PFSK-1 (cell line): ENCODE data around the gene TTC12.

Experiments
- FOXP2 ChIP-seq: optimal IDR thresholded peaks from 2 replicates; pipeline ENCODE3; 2011; ENCODE audit warnings: borderline replicate concordance, control low read depth, inconsistent platforms; ENCODE audit not compliant: insufficient read depth; ENCODE audit errors: extremely low read length, extremely low read depth
- POLR2AphosphoS5 ChIP-seq: IDR thresholded peaks from 2 replicates; pipeline ENCODE4 v1.6.1; 2012; ENCODE audit warnings: low read depth, mild to moderate bottlenecking, control low read depth, low read length, moderate library complexity
- SIN3A ChIP-seq: IDR thresholded peaks from 2 replicates; pipeline ENCODE4 v1.6.1; 2012; ENCODE audit warnings: mild to moderate bottlenecking, low read length, moderate library complexity, borderline replicate concordance; ENCODE audit not compliant: insufficient read depth
- TAF1 ChIP-seq: IDR thresholded peaks from 2 replicates; pipeline ENCODE4 v1.6.1; 2012; ENCODE audit warnings: low read length, control low read depth, borderline replicate concordance; ENCODE audit not compliant: insufficient read depth
- TF ChIP-seq, protein P1 (sequence below), 2 experiments: IDR thresholded peaks; 2 replicates each; pipeline versions ENCODE4 v1.6.1 to v1.8.0; 2011 to 2012; ENCODE audit warnings: low read depth in 2 of 2, low read length in 2 of 2, control low read depth in 1 of 2, inconsistent platforms in 1 of 2, mild to moderate bottlenecking in 1 of 2, moderate library complexity in 1 of 2; ENCODE audit not compliant: insufficient read depth in 1 of 2

Gene TTC12

DNA sequence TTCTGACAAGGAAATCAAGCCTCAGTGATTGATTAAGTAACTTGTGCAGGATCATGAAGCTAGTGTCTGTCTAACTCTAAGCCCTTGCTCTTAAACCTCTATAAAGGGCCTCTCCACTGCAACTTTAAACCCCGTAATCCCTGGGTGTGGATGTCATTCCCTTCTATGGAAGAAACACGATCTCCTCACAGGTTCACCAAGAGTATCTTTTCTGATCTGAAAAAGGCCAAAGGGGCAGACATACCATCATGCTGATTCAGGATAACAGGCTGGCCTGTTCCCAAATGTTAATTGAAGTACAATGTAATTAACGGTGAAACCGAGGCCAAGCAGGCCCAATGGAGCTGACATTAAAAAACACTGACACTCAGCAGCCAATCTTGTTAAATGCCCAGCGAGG, 17.1 kb downstream of the TTC12 start:
- TF ChIP-seq TAF1 (no peak), SIN3A (no peak), POLR2AphosphoS5 (no peak), FOXP2 (no peak)
- TF ChIP-seq, protein P1, sequence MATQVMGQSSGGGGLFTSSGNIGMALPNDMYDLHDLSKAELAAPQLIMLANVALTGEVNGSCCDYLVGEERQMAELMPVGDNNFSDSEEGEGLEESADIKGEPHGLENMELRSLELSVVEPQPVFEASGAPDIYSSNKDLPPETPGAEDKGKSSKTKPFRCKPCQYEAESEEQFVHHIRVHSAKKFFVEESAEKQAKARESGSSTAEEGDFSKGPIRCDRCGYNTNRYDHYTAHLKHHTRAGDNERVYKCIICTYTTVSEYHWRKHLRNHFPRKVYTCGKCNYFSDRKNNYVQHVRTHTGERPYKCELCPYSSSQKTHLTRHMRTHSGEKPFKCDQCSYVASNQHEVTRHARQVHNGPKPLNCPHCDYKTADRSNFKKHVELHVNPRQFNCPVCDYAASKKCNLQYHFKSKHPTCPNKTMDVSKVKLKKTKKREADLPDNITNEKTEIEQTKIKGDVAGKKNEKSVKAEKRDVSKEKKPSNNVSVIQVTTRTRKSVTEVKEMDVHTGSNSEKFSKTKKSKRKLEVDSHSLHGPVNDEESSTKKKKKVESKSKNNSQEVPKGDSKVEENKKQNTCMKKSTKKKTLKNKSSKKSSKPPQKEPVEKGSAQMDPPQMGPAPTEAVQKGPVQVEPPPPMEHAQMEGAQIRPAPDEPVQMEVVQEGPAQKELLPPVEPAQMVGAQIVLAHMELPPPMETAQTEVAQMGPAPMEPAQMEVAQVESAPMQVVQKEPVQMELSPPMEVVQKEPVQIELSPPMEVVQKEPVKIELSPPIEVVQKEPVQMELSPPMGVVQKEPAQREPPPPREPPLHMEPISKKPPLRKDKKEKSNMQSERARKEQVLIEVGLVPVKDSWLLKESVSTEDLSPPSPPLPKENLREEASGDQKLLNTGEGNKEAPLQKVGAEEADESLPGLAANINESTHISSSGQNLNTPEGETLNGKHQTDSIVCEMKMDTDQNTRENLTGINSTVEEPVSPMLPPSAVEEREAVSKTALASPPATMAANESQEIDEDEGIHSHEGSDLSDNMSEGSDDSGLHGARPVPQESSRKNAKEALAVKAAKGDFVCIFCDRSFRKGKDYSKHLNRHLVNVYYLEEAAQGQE (IDR thresholded peaks at IDR 0.05; ENCODE audit: insufficient read depth in 1 of 2, low read depth in 2 of 2, low read length in 2 of 2): no peak

DNA sequence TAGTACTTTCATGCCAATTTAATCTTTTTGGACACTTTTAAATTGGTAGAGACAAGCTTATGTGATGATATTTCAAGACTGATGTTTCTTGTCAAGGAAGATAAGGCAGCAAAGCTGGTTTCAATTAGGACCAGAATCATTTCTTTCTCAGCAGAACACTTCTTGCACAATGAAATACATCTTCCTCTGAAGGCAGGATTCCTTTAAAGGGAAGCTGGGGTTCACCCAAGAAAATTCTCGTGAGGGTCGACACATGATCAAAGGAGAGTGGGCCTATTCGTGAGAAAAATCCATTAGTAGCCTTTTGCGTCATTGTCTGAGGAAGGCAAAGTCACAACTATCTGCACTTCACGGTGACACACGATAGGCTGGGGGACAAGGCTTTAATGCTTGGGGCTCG, 17.6 kb downstream of the TTC12 start:
- no peak for TF ChIP-seq TAF1
- TF ChIP-seq FOXP2: no peak
- TF ChIP-seq, protein P1 (IDR thresholded peaks at IDR 0.05; ENCODE audit: insufficient read depth in 1 of 2, low read depth in 2 of 2, low read length in 2 of 2): no peak
- no peak for TF ChIP-seq POLR2AphosphoS5
- no peak for TF ChIP-seq SIN3A

DNA sequence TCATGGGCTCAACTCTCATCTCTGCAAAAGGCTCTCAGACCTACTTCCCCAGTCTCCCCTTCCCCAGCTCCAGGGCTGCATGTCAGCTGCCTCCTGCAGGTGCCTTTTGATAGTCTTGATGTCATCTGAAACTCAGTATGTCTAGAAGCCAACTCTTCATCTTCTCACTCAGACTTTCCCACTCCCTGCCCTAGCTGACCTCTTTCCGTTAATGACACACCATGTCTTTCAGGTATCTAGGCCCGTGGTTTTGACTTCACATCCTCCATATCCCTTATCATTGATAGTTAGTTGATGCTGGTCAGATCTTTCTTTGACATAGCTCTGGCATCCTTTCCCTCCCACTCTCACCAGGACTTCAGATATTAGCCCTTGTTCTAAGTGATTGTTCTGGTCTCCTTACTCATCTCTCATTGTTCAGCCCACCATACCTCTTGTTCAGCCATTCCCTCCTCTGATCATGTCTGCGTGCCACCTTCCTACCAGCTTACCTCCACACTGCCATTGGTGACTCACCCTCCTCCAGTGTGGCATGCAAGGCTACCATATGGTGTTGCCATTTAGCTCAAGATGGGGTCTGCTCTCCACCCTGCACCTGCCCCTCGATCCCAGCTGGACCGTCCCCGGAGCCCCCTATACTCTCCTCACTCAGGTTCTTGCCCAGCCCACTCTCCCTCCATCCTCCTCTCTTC, 18.4 kb downstream of the TTC12 start:
- TF ChIP-seq TAF1 (no peak), POLR2AphosphoS5 (no peak), SIN3A (no peak)
- TF ChIP-seq, protein P1 (IDR thresholded peaks at IDR 0.05; ENCODE audit: insufficient read depth in 1 of 2, low read depth in 2 of 2, low read length in 2 of 2): no peak

DNA sequence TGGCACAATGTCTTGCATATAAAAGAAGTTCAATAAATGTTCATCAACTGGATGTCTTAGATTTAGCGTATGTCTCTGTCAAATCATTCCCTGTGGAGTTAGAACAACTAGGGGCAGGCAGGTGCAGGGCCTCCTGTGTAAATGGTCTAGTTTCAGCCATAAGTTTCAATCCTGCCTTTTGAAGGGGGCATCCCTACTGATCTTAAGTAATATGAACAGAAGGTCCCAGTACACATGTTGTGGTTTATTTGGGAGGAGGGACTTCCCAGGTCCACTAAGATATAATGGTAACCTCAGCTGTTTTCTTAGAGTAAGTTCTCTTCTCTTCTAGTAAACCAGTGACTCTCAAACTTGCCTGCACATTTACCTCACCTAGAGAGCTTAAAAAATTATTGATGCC, 19.8 kb downstream of the TTC12 start:
- TF ChIP-seq SIN3A (no peak), FOXP2 (no peak), POLR2AphosphoS5 (no peak), TAF1 (no peak)
- TF ChIP-seq, protein P1 (IDR thresholded peaks at IDR 0.05; ENCODE audit: insufficient read depth in 1 of 2, low read depth in 2 of 2, low read length in 2 of 2): no peak

DNA sequence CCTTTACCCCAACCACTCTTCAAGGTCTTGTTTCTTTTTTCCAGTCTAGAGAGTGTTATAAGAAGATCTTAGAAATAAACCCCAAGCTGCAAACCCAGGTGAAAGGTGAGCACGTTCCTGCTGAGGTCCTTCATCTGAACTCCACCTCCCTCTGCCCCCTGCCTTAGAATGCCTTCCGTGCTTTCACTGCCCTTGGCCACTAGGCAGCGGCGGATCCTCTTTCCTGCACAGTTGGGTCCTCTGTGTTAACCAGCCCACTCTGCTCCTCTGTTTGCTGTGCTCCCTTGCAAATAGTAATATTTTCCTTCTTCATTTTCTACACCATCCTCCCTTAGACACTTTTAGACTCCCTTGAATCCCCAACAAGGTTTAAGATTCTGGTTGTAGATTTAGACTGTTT, 24.3 kb downstream of the TTC12 start:
- TF ChIP-seq, protein P1 (IDR thresholded peaks at IDR 0.05; ENCODE audit: insufficient read depth in 1 of 2, low read depth in 2 of 2, low read length in 2 of 2): no peak
- no peak for TF ChIP-seq TAF1
- TF ChIP-seq FOXP2: no peak
- TF ChIP-seq POLR2AphosphoS5: no peak
- TF ChIP-seq SIN3A: no peak
